ENCODE data around the gene LY86. TPM values are rescaled to one million over a fixed set of nuclear protein-coding genes. Genes with fewer than 3 reads are reported as not detected.

LY86 gene
- total and polyA plus RNA-seq, 10 of the 15 experiments (the other 5 are each of a cell fraction or from before 2014, with no cell fraction given), result 68.2 to 457 (median 128) TPM

- TF ChIP-seq MXI1 (IDR thresholded peaks at IDR 0.05; ENCODE audit: low read depth, low read length) (peak; percentile 72; the same call in 1 of the 2 replicates), NFYB (IDR thresholded peaks at IDR 0.05; ENCODE audit: insufficient read depth, low read depth, low read length) (no peak), IRF5 (IDR thresholded peaks at IDR 0.05; ENCODE audit: borderline replicate concordance) (no peak), PAX5 (IDR thresholded peaks at IDR 0.05; ENCODE audit: borderline replicate concordance, low read depth, low read length) (no peak), SREBF2 (IDR thresholded peaks at IDR 0.05; ENCODE audit: low read length) (no peak), SUZ12 (IDR thresholded peaks at IDR 0.05; ENCODE audit: unreplicated experiment) (no peak), HDAC6 (IDR thresholded peaks at IDR 0.05; ENCODE audit: unreplicated experiment) (no peak), IRF3 (IDR thresholded peaks at IDR 0.05) (no peak), NFYA (IDR thresholded peaks at IDR 0.05; ENCODE audit: borderline replicate concordance, low read depth, low read length) (no peak), PKNOX1 (IDR thresholded peaks at IDR 0.05) (peak; percentile 88), WRNIP1 (IDR thresholded peaks at IDR 0.05; ENCODE audit: borderline replicate concordance, low read depth, low read length) (peak; percentile 98; the same call in 1 of the 2 replicates)
Measured at GRCh38 chr6:6583836-6584235, 4.7 kb upstream of the LY86 start (continued).

Data from GM12878 (cell line).